HG02763 (cell line): Measurements from ENCODE around the gene TSFM.
"Not testable (repeated sequence)": the region's sequence is repeated elsewhere in the genome, so short reads cannot be mapped to it uniquely, and the experiment has no call there.

Experiments used
- ATAC-seq: cut with Tn5 transposase; IDR thresholded peaks from one replicate; pipeline ENCODE4 v1.9.1; 2021; ENCODE audit warnings: mild to moderate bottlenecking, moderate library complexity; ENCODE audit not compliant: unreplicated experiment

Gene TSFM

DNA sequence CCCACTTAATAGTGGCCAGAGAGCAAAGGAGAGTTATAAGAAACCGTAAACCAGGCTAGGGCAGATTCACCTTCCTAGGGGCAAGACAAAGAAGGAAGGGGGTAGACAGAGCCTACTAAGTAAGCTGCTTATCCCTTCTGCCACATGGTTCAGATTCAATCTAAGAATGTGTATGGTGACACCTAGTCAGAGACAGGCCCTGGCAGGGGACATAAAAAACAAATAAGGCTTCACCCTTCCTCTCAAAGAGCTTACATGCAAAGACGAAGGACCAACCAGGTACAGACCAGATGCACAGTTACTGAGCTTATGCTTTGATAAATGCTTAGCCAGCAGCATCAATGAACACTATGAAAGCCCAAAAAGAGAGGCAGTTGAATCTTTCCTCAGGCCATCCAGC is 20.1 kb upstream of the TSFM start:
- ATAC-seq: no peak

DNA sequence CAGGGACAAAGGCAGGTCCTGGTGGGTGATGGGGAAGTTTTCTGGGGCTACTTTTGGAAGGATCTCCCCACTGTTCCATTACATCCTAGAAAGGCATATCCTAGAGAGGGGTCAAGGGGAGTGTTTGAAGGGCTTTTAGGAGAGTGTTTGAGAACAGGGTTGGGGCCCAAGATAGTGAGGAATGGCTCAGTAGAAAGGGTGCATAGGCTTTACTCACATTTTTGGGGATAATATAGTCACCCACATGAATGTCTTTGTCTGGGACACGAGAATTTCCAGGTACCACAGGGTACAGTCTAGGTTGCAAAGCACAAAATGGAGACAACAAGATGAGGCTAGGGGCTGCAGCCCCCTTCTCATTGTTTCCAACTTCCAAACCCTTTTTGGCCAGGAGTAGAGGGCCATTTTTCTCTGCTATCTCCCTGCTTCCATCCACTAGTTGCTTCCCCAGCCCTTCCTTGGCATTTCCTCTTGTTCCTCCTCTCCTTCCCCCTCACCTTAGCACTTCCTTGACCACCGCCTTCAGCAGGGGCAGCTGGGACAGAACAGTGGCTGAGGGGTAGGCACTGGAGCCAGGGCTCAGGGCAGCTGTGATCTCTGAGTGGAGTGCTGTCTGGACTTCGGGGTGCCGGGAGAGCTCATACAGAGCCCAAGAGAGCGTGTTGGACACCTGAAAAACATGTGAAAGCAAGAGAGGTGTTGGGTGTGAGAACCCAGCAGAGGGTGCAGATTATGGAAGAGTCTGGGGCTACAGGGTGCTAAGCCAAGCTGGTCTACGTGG is 18.5 kb upstream of the TSFM start:
- ATAC-seq: no peak

DNA sequence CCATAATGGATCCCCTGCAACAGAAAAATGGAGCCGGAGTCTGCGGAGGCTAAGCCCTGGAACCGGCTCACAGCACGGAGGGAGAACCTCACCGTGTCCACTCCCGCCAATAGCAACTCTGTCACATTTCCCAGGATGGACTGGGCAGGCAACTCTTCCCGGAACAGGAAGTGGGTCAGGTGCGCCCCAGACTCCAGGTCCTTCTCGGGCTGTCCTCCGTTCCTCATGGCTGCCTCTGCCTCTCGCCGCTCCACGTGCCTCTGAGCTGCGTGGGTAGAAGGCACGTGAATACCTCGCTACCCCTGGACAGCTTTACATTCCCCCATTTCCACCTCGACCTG is 18.0 kb upstream of the TSFM start:
- ATAC-seq: no peak

DNA sequence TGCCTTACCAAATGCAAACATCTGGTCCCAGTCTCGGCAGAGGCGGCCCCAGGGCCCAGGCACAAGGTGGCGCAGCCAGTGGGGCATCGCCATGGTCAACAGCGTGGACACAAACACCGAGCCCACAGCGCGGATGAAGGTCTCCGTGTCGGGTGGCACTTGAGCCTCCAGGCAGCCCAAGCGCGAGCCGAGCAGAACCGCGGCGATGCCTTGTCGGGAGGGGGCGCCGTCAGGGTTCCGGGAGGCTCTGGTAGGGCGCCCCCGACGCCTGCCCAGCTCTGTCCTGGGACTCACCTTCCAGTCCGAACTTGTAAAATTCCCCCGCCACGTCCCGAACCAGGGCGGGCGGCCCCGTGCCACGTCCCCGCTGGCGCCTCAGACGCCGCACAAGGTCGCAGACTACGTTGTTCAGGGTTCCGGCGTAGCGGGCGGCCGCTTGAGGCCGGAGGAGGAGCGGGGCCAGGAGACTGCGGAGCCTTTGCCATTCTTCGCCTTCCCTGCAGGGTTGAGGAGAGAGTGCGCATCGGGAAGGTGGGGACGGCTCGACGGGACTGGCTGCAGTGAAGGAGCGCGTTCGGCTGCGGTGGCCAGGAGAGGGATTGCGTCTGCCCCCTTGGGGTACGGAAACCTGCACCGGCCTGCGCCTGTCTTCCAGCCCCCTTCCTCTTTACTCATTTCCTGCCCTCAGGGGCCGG is 17.4 kb upstream of the TSFM start:
- peak; percentile 57 for ATAC-seq

GRCh38 chr12:57765698-57766463 is 16.7 kb upstream of the TSFM start:
- no peak for ATAC-seq

DNA sequence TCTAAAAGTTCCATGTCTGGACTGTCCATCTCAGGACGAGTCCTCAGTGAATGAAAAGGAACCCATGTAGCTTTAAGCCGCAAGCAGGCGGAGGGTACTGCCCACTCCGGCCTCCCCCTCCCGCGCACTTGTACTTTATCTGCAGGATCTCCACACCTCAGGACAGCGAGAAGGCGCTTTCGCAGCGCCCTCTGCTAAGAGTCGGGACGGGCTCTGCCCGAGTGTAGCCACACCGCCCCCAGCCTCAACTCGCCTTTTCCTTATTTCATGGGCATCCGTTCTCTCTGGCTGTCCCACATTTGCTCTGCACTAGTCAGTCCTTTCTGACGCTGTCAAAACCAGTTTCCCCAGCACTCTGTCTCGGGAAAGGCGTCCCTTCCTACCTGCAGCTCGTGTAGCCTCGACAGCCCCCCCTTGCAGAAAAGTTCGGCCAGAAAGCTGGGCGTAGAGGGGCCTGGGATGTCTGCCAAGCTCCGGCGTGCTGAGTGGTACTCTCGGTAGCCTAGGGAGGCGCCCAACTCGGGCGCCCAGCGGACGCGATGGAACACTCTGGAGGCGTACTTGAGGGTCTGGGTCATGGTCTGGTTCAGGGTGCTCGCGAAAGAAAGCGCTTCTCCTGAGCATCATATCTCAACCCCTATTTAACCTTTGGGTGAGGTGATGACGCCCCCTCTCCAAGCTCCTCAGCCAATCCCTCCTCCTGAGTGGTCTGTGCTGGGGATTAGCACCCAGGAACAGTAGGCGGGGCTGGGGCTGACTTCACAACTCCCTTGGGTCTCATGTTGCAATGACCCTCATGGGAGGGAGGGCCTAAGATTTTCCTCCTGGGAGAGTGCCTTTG is 15.9 kb upstream of the TSFM start, which contains the start of gene CYP27B1:
Gene CYP27B1, minus strand, starts transcription at position 615 of the 841 bp plus-strand sequence. Its CDS starts 37 bp downstream, at position 578.
- no peak for ATAC-seq

DNA sequence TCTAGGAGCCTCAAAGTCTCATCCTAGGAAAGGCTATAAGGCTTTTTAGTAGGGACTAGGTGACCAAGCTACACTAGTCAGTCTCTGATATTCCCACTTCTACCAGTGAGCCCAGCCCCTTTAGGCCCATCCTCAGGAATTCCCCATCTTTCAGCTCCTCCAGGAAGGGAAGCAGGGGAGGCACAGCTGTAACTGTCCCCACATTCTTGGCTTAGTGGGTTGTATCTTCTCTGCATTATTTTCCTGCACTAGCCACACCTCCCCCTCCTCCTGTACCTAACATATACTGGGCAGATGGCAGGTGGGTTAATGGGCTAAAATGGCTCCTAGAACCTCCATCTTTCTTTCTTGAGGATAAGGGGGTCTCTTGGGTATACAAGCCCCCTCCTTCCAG is 15.3 kb upstream of the TSFM start:
- ATAC-seq: no peak

DNA sequence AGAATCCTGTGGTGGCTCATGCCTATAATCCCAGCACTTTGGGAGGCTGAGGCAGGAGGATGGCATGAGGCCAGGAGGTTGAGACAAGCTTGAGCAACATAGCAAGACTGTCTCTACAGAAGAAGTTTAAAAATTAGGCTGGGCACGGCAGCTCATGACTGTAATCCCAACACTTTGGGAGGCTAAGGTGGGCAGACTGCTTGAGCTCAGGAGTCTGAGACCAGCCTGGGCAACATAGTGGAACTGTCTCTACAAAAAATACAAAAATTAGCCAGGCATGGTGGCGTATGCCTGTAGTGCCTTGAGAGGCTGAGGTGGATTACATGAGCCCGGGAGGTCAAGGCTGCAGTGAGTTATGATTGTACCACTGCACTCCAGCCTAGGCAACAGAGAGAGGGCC is 14.7 kb upstream of the TSFM start:
- no peak for ATAC-seq

GRCh38 chr12:57769594-57769993 is 13.0 kb upstream of the TSFM start:
- ATAC-seq: no peak

GRCh38 chr12:57770734-57771133 is 11.9 kb upstream of the TSFM start:
- ATAC-seq: no peak

DNA sequence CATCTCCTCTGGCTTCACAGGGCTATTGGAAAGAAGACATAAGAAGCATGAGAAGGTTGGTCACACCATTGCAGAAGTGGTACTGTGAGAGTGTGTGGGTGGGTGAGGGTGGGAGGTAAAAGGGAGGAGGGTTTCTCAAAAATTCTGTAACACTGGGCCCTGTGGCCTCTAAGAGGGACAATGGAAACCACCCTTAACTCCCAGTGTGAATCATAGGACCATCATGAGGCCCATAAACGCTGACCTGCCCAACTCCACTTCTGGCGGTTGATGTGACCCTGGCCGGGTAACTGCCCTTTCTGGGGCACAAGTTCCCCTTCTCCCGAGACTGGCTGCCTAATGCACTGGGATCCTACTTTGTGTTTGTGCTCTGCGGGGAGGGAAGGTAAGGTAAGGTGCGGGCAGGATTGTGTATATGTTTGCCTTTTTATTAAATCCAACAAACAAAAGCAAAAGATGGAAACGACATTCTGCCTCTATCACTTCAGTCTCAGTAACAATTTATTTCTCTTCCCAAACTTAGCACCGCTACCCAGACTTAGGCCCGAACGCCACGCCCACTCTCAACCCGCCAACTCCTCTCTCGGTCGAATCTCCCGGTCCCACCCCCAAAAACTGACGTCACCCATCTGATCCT is 11.2 kb upstream of the TSFM start:
- peak; percentile 67 for ATAC-seq

GRCh38 chr12:57771873-57772428 is 10.6 kb upstream of the TSFM start, which contains the start of gene METTL1:
Gene METTL1, minus strand, starts transcription at chr12:57772105. Its CDS starts 22 bp downstream, at chr12:57772083.
- ATAC-seq: peak; percentile 76

DNA sequence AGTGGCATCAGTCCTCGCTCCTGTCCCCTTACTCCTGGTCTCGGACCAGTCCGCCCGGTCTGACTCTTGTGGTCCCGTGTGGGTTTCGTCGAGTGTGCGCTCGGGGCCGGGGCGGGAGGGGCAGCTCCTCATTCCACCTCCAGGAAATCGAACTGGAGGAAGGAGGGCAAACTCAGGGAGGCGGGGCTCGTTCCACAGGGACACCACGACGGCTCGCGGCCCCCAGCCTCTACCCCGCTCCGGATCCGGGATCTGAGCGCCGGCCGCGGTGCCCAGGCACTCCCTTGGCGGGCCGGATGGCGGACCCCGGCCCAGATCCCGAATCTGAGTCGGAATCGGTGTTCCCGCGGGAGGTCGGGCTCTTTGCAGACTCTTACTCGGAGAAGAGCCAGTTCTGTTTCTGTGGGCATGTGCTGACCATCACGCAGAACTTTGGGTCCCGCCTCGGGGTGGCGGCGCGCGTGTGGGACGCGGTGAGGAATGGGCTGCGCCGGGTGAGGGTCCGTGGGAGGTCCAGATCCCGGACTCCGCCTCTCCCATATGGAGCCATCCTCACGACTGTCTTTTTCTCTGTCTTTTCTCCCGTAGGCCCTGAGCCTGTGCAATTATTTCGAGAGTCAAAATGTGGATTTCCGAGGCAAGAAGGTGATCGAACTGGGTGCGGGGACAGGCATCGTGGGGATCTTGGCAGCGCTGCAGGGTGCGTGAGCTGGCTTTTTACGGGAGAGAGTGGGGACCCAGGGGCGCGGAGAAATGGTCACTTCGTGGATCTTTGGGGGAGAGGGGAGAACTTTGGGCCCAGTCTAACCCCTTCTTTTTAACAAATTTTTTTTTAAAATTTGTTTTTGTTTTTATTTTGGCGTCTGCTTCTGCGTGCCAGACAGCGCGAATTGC is 9.9 kb upstream of the TSFM start, which contains the start of gene EEF1AKMT3:
Gene EEF1AKMT3, plus strand, starts transcription at position 186 of the 894 bp plus-strand sequence. Its CDS starts 111 bp downstream, at position 297.
- ATAC-seq: peak; percentile 28

DNA sequence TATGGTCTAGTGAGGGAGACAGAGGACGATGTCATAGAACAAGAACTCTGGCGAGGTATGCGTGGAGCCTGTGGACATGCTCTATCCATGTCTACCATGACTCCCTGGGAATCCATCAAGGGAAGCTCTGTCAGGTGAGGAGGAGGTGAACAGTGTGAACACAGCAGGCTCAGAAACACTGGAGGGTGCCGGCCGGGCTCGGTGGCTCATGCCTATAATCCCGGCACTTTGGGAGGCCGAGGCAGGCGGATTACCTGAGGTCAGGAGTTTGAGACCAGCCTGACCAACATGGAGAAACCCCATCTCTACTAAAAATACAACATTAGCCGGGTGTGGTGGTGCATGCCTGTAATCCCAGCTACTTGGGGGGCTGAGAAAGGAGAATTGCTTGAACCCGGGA is 8.0 kb upstream of the TSFM start:
- ATAC-seq: not testable (repeated sequence)

DNA sequence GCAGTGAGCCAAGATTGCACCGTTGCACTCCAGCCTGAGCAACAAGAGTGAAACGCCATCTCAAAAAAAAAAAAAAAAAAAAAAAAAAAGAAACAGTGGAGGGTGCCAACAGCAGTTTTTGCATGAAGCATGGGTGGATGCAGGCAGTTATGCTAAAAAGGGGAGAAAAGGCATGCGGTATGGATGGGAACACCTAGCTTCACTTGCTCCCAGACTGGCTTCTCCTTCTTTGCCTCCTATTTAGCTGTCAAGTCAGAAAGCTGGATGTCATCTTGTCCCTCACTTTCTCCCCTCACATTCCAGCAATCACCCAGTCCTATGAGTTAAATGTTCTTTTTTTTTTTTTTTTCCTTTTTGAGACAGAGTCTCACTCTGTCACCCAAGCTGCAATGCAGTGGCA is 7.5 kb upstream of the TSFM start:
- no peak for ATAC-seq

DNA sequence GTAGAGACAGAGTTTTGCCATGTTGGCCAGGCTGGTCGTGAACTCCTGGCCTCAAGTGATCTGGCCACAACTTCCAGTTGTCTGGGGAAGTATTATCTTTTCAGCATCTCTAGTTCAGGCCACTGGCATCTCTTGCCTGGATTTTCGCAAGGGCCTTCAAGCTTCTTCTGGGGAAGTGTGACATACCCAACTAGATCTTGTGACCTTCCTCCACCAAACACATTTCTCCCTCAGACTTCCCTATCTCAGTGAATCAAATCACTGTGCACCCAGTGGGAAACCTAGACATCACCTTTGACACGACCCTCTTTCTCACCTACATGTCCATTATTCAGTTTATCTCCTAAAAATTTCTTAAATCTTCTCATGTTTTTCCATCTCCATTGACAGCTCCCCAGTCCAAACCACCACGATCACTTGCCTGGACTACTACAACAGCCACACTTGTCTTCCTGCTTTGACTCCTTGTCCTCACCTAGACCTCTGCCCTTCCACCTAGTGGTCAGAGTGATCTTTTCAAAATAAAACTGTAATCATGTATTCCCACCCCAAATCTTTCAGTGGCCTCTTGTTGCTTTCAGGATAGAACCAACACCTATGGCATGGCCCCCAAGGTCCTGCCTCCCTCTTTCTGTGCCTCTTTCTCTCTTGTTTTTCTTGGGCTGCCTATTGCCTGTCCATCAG is 6.9 kb upstream of the TSFM start:
- no peak for ATAC-seq

DNA sequence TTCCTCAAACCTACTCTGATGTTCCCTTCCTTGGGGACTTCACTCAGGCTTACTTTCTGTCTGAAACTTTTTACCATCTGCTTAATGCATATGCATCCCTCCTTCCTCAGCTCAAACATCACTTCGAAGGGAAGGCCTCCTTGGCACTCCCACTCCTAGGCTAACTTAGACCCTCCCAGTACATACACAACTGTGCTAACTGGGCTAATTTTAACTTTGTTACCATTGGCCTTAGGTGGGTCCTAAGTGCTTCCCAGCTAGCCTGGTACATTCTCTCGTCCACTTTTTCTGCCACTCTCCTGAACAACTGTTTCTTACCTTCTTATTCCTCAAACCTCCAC is 6.4 kb upstream of the TSFM start:
- no peak for ATAC-seq

DNA sequence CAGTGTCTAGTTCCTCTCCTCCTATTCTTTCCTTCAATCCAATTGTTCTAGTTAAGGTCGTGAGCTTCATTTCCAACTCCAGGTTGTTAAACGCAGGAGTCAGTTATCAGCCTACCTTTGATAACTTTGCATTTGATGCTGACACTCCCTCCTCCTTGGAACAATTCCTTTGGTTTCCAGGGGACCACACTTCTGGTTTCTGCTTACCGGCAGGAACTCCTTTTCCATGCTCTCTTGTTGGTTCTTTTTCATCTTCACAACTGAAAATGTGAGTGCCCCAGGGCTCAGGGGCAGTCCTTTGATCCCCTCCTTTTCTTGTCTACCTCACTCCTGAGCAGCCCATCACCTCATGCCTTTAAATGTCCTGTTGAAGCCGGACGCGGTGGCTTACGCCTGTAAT is 5.2 kb upstream of the TSFM start:
- no peak for ATAC-seq
